Measurements from ENCODE around the gene PDE3B.
A peak's percentile ranks its signal among the peaks of the same experiment; 100 is the strongest.

The PDE3B gene

GRCh38 chr11:14813516-14813915 is 169.9 kb downstream of the PDE3B start:
- TF ChIP-seq CTCF (IDR thresholded peaks at IDR 0.05; ENCODE audit: insufficient read depth, low read depth, low read length, missing control alignments), result no peak
- no peak overlapping the region for H3K4me3 ChIP-seq (ENCODE audit: low read length)
- no peak for DNase-seq (ENCODE audit: low read depth)

GRCh38 chr11:14818779-14819178 is 175.2 kb downstream of the PDE3B start:
- no peak overlapping the region for H3K4me3 ChIP-seq (ENCODE audit: low read length)
- TF ChIP-seq CTCF (IDR thresholded peaks at IDR 0.05; ENCODE audit: insufficient read depth, low read depth, low read length, missing control alignments), result no peak
- no peak for DNase-seq (ENCODE audit: low read depth)

GRCh38 chr11:14819596-14819995 is 176.0 kb downstream of the PDE3B start:
- peak; percentile 21 for DNase-seq (ENCODE audit: low read depth)
- no peak overlapping the region for H3K4me3 ChIP-seq (ENCODE audit: low read length)
- TF ChIP-seq CTCF (IDR thresholded peaks at IDR 0.05; ENCODE audit: insufficient read depth, low read depth, low read length, missing control alignments), result no peak

GRCh38 chr11:14821031-14821430 is 177.4 kb downstream of the PDE3B start:
- H3K4me3 ChIP-seq (ENCODE audit: low read length), result no peak overlapping the region
- DNase-seq (ENCODE audit: low read depth), result no peak
- no peak for TF ChIP-seq CTCF (IDR thresholded peaks at IDR 0.05; ENCODE audit: insufficient read depth, low read depth, low read length, missing control alignments)

- no peak overlapping the region for H3K4me3 ChIP-seq (ENCODE audit: low read length)
- DNase-seq (ENCODE audit: low read depth), result no peak
- no peak for TF ChIP-seq CTCF (IDR thresholded peaks at IDR 0.05; ENCODE audit: insufficient read depth, low read depth, low read length, missing control alignments)
Observed at GRCh38 chr11:14826600-14826999, 183.0 kb downstream of the PDE3B start.

- H3K4me3 ChIP-seq (ENCODE audit: low read length), result no peak overlapping the region
- no peak for DNase-seq (ENCODE audit: low read depth)
- TF ChIP-seq CTCF (IDR thresholded peaks at IDR 0.05; ENCODE audit: insufficient read depth, low read depth, low read length, missing control alignments), result no peak
Observed at GRCh38 chr11:14835496-14836492, 192.2 kb downstream of the PDE3B start.

Measured in epithelial cell of esophagus (primary cell).